B cell (primary cell): ENCODE results near the gene SYT17.

Source experiments
- CTCF ChIP-seq: fragments of 200-600 bp; IDR thresholded peaks from one replicate; pipeline ENCODE4 v1.8.0; 2022; ENCODE audit warnings: antibody characterized with exemption, mild to moderate bottlenecking
- EZH2 ChIP-seq: IDR thresholded peaks from 2 replicates; pipeline ENCODE4 v1.6.1; 2012; ENCODE audit warnings: borderline replicate concordance, low read depth, mild to moderate bottlenecking, moderate library complexity, low read length; ENCODE audit not compliant: insufficient read depth, poor library complexity, severe bottlenecking

- TF ChIP-seq CTCF, result no peak
- TF ChIP-seq EZH2, result no peak
Observed at GRCh38 chr16:19169082-19169639, 1.1 kb downstream of the SYT17 start.
